Neural progenitor cell (in vitro differentiated cells): Measurements from ENCODE around the gene BEAN1.

Experiments
- CTCF ChIP-seq: fragments of 200-600 bp; sonication (generic); IDR thresholded peaks from 2 replicates; pipeline ENCODE4 v1.5.1; 2017; ENCODE audit warnings: antibody characterized with exemption, mild to moderate bottlenecking
- EZH2 ChIP-seq: fragments of 200-600 bp; sonication (generic); IDR thresholded peaks from 2 replicates; pipeline ENCODE4 v1.6.1; 2017; ENCODE audit warnings: antibody characterized with exemption, mild to moderate bottlenecking, moderate library complexity

GRCh38 chr16:66427871-66428681, 981 bp downstream of the BEAN1 start:
- no peak for TF ChIP-seq CTCF
- peak; percentile 91 for TF ChIP-seq EZH2
